ENCODE data around the gene FBXW4. TPM values are rescaled to one million over a fixed set of nuclear protein-coding genes. Genes with fewer than 3 reads are reported as not detected.

The FBXW4 gene
- total RNA-seq (10 to 100 TPM; 46.1 to 86.4 (median 72.6) TPM), polyA plus RNA-seq (10 to 100 TPM; 38.6 to 51.1 TPM)
- long read RNA-seq, donor 1, transcript FBXW4-201 (9 exons, 2,483 nt), result major isoform, 7 of 16 reads
- long read RNA-seq, donor 1, partial matches to known transcripts, result 4 of 16 reads
- long read RNA-seq, donor 1, other reads (novel, unspliced or antisense), result 3 of 16 reads
- long read RNA-seq, donor 2, transcript FBXW4-201 (9 exons, 2,483 nt), result major isoform, 7 of 20 reads
- long read RNA-seq, donor 2, partial matches to known transcripts, result 12 of 20 reads
- long read RNA-seq, donor 2, other reads (novel, unspliced or antisense), result 0 of 20 reads
- long read RNA-seq, donor 3, transcript FBXW4-201 (9 exons, 2,483 nt), result major isoform, 35 of 53 reads
- long read RNA-seq, donor 3, partial matches to known transcripts, result 4 of 53 reads
- long read RNA-seq, donor 3, other reads (novel, unspliced or antisense), result 13 of 53 reads

GRCh38 chr10:101694674-101695403, at the start of gene FBXW4:
TSS of gene FBXW4 (minus strand) at chr10:101695170. CDS start at chr10:101695105, 65 bp downstream.
- H3K4me3 ChIP-seq, result peak within 1 kb of the TSS; percentile 56
- 1% methylated on average over 53 to 70 of the region's 70 CpGs for WGBS, 3 donors
- no peaks in the 10 kb centered on the region for H3K9me3 ChIP-seq
- H3K27ac ChIP-seq, result peak within 1 kb of the TSS; percentile 93
- TF ChIP-seq CTCF (IDR thresholded peaks at IDR 0.05) (no peak), POLR2A (IDR thresholded peaks at IDR 0.05) (no peak), EP300 (IDR thresholded peaks at IDR 0.05) (no peak)
- peak; percentile 33 to 67 (median 48) for DNase-seq
- peaks cover 8% of the 10 kb centered on the region for H3K4me1 ChIP-seq (ENCODE audit: insufficient read depth)
- intact Hi-C loops (cut with DNase I), result no loop called here
- H3K27me3 ChIP-seq, result no peaks in the 10 kb centered on the region
- no peaks in the 10 kb centered on the region for H3K36me3 ChIP-seq

- DNase-seq, result no peak
- Histone ChIP-seq H3K36me3 (no peaks in the 10 kb centered on the region), H3K4me3 (no peak overlapping the region), H3K27me3 (no peaks in the 10 kb centered on the region), H3K9me3 (no peaks in the 10 kb centered on the region), H3K4me1 (ENCODE audit: insufficient read depth) (no peaks in the 10 kb centered on the region), H3K27ac (no peak overlapping the region)
- 77 to 82% (median 78%) methylated on average over 3 of the region's 3 CpGs for WGBS, 3 donors
- intact Hi-C loops (cut with DNase I), result no loop called here
- TF ChIP-seq EP300 (IDR thresholded peaks at IDR 0.05) (no peak), CTCF (IDR thresholded peaks at IDR 0.05) (no peak), POLR2A (IDR thresholded peaks at IDR 0.05) (no peak)
These were observed 49.3 kb upstream of the FBXW4 start for GRCh38 chr10:101744267-101744666.

- intact Hi-C loops (cut with DNase I), result no loop called here
- Histone ChIP-seq H3K4me1 (ENCODE audit: insufficient read depth) (no peaks in the 10 kb centered on the region), H3K4me3 (no peak overlapping the region), H3K27ac (no peak overlapping the region), H3K9me3 (no peaks in the 10 kb centered on the region), H3K27me3 (no peaks in the 10 kb centered on the region), H3K36me3 (no peaks in the 10 kb centered on the region)
- TF ChIP-seq POLR2A (IDR thresholded peaks at IDR 0.05), result no peak
- no peak for TF ChIP-seq EP300 (IDR thresholded peaks at IDR 0.05)
- no peak for TF ChIP-seq CTCF (IDR thresholded peaks at IDR 0.05)
- no peak for DNase-seq
- 44 to 50% (median 47%) methylated on average over 2 of the region's 2 CpGs for WGBS, 3 donors
These were observed 47.0 kb upstream of the FBXW4 start for GRCh38 chr10:101741938-101742337.

- TF ChIP-seq POLR2A (IDR thresholded peaks at IDR 0.05) (no peak), EP300 (IDR thresholded peaks at IDR 0.05) (no peak), CTCF (IDR thresholded peaks at IDR 0.05) (no peak)
- 64 to 68% (median 65%) methylated on average over 3 of the region's 3 CpGs for WGBS, 3 donors
- intact Hi-C loops (cut with DNase I), result no loop called here
These were observed 41.7 kb upstream of the FBXW4 start for GRCh38 chr10:101736666-101737065.

More at GRCh38 chr10:101736666-101737065, 41.7 kb upstream of the FBXW4 start:
- Histone ChIP-seq H3K4me1 (ENCODE audit: insufficient read depth) (no peaks in the 10 kb centered on the region), H3K36me3 (no peaks in the 10 kb centered on the region), H3K9me3 (no peaks in the 10 kb centered on the region), H3K27me3 (no peaks in the 10 kb centered on the region), H3K27ac (no peak overlapping the region), H3K4me3 (no peak overlapping the region)
- no peak for DNase-seq
